Neural progenitor cell (in vitro differentiated cells): Measurements from ENCODE around the gene ZMYND8. TPM values are rescaled to one million over a fixed set of nuclear protein-coding genes. Genes with fewer than 3 reads are reported as not detected.

Experiments
- DNase-seq: peaks from one replicate; pipeline ENCODE4 v3.0.0-alpha.2; 2016; ENCODE audit warnings: low spot score
- H2AFZ ChIP-seq: fragments of 200-600 bp; sonication (generic); replicated peaks from 2 replicates; pipeline ENCODE4 v1.6.1; 2016; ENCODE audit warnings: antibody characterized with exemption
- H3F3A ChIP-seq: fragments of 200-600 bp; sonication (generic); 2 replicates; pipeline ENCODE4 v1.6.1; 2016; ENCODE audit warnings: antibody characterized with exemption, low read depth
- H3K27ac ChIP-seq: fragments of 200-600 bp; sonication (generic); 2 replicates; pipeline ENCODE4 v1.5.1; 2016; ENCODE audit warnings: mild to moderate bottlenecking
- H3K27me3 ChIP-seq: fragments of 200-600 bp; sonication (generic); 2 replicates; pipeline ENCODE4 v1.6.1; 2016; ENCODE audit warnings: mild to moderate bottlenecking, moderate library complexity
- H3K36me3 ChIP-seq: fragments of 200-600 bp; sonication (generic); 2 replicates; pipeline ENCODE4 v1.5.1; 2016
- H3K4me1 ChIP-seq: fragments of 200-600 bp; sonication (generic); 2 replicates; pipeline ENCODE4 v1.6.1; 2016; ENCODE audit warnings: mixed run types
- H3K4me2 ChIP-seq: fragments of 200-600 bp; sonication (generic); 2 replicates; pipeline ENCODE4 v1.6.1; 2016
- H3K4me3 ChIP-seq: fragments of 200-600 bp; sonication (generic); 2 replicates; pipeline ENCODE4 v1.5.1; 2016
- H3K79me2 ChIP-seq: fragments of 200-600 bp; sonication (generic); 2 replicates; pipeline ENCODE4 v1.6.1; 2016; ENCODE audit warnings: low read depth
- H3K9ac ChIP-seq: fragments of 200-600 bp; sonication (generic); 2 replicates; pipeline ENCODE4 v1.6.1; 2016
- H3K9me3 ChIP-seq: fragments of 200-600 bp; sonication (generic); 2 replicates; pipeline ENCODE4 v1.5.1; 2016; ENCODE audit warnings: low read depth
- H4K20me1 ChIP-seq: fragments of 200-600 bp; sonication (generic); 2 replicates; pipeline ENCODE4 v1.6.1; 2016; ENCODE audit warnings: low read depth
- H3K27ac Mint-ChIP-seq: 3 replicates; pipeline ENCODE4 v1.8.0; 2021; ENCODE audit warnings: mixed read lengths
- H3K27me3 Mint-ChIP-seq: 2 replicates; pipeline ENCODE4 v1.8.0; 2022; ENCODE audit warnings: low read depth, mild to moderate bottlenecking, inconsistent platforms, moderate library complexity, mixed read lengths; ENCODE audit not compliant: insufficient read depth
- H3K36me3 Mint-ChIP-seq: 3 replicates; pipeline ENCODE4 v1.8.0; 2021; ENCODE audit warnings: mixed read lengths
- H3K4me1 Mint-ChIP-seq: 3 replicates; pipeline ENCODE4 v1.8.0; 2021; ENCODE audit warnings: mixed read lengths
- H3K4me3 Mint-ChIP-seq: 3 replicates; pipeline ENCODE4 v1.8.0; 2021; ENCODE audit warnings: mild to moderate bottlenecking, moderate library complexity, mixed read lengths
- H3K9me3 Mint-ChIP-seq: 3 replicates; pipeline ENCODE4 v1.8.0; 2020; ENCODE audit warnings: mixed read lengths
- EZH2 ChIP-seq: fragments of 200-600 bp; sonication (generic); IDR thresholded peaks from 2 replicates; pipeline ENCODE4 v1.6.1; 2017; ENCODE audit warnings: antibody characterized with exemption, mild to moderate bottlenecking, moderate library complexity
- EZH2phosphoT487 ChIP-seq: fragments of 200-600 bp; sonication (generic); IDR thresholded peaks from 2 replicates; pipeline ENCODE4 v1.6.1; 2017; ENCODE audit warnings: antibody characterized with exemption
- total RNA-seq: library from RNA; depleted of rRNA; stranded (reverse); fragments of >200 nt; gene quantifications from 2 replicates; pipeline ENCODE4 v1.2.3, GENCODE V29; 2015; ENCODE audit warnings: low replicate concordance
- TF ChIP-seq, protein P1 (sequence below): fragments of 200-600 bp; sonication (generic); IDR thresholded peaks from 2 replicates; pipeline ENCODE4 v1.5.1; 2017; ENCODE audit warnings: antibody characterized with exemption, mild to moderate bottlenecking

The ZMYND8 gene
- total RNA-seq, 1 donor from 2014 or later: 59.4 TPM

DNA sequence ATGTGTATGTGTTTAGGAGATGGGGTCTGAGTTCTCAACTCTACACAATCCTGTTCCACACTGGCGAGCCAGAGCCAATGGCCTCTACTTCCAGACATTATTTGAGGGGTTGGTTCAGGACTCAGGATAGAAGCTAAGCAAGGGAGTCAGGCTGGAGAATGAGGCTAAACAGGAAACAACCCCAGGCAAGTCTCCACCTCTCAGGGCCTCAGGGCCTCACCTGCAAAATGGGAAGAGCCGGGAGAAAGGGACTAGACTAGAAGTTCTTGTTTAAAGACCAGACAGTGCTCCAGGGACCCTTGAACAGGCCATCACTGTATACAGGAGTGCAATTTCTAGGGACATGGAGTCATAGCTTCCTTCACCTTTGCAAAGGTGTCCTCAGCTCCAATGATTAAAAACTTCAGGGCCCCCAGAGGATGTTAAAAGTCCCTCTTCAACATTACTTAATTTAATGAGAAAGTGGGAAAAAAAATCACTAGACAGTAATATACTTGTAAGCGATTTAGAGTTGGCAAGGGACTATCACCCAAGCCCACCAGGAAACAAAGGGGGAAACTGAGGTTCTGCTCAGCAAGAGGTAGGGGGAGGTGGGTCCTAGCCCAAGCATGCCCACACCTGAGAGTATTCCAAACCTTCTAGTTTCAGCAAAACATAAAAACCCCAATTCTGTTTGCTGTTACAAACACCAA, 41.7 kb downstream of the ZMYND8 start:
- peak overlapping the region; percentile 41 for H3K27ac ChIP-seq
- peaks cover 100% of the 10 kb centered on the region for H3K79me2 ChIP-seq
- Mint-ChIP-seq H3K9me3 (no peaks in the 10 kb centered on the region), H3K4me3 (no peak overlapping the region), H3K27me3 (peaks cover 2% of the 10 kb centered on the region), H3K4me1 (peaks cover 79% of the 10 kb centered on the region), H3K36me3 (peaks cover 14% of the 10 kb centered on the region), H3K27ac (peak overlapping the region; percentile 42)
- no peak for DNase-seq
- no peak overlapping the region for H3K4me3 ChIP-seq
- no peaks in the 10 kb centered on the region for H3K27me3 ChIP-seq
- H3K4me2 ChIP-seq: peak overlapping the region; percentile 58
- no peak overlapping the region for H2AFZ ChIP-seq
- H3K9ac ChIP-seq: no peak overlapping the region
- no peaks in the 10 kb centered on the region for H3K36me3 ChIP-seq
- peaks cover 80% of the 10 kb centered on the region for H3K4me1 ChIP-seq
- H3K9me3 ChIP-seq: no peaks in the 10 kb centered on the region
- TF ChIP-seq, protein P1, sequence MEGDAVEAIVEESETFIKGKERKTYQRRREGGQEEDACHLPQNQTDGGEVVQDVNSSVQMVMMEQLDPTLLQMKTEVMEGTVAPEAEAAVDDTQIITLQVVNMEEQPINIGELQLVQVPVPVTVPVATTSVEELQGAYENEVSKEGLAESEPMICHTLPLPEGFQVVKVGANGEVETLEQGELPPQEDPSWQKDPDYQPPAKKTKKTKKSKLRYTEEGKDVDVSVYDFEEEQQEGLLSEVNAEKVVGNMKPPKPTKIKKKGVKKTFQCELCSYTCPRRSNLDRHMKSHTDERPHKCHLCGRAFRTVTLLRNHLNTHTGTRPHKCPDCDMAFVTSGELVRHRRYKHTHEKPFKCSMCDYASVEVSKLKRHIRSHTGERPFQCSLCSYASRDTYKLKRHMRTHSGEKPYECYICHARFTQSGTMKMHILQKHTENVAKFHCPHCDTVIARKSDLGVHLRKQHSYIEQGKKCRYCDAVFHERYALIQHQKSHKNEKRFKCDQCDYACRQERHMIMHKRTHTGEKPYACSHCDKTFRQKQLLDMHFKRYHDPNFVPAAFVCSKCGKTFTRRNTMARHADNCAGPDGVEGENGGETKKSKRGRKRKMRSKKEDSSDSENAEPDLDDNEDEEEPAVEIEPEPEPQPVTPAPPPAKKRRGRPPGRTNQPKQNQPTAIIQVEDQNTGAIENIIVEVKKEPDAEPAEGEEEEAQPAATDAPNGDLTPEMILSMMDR: no peak
- TF ChIP-seq EZH2 (no peak), EZH2phosphoT487 (no peak)
- peaks cover 85% of the 10 kb centered on the region for H3F3A ChIP-seq
- peaks cover 81% of the 10 kb centered on the region for H4K20me1 ChIP-seq

DNA sequence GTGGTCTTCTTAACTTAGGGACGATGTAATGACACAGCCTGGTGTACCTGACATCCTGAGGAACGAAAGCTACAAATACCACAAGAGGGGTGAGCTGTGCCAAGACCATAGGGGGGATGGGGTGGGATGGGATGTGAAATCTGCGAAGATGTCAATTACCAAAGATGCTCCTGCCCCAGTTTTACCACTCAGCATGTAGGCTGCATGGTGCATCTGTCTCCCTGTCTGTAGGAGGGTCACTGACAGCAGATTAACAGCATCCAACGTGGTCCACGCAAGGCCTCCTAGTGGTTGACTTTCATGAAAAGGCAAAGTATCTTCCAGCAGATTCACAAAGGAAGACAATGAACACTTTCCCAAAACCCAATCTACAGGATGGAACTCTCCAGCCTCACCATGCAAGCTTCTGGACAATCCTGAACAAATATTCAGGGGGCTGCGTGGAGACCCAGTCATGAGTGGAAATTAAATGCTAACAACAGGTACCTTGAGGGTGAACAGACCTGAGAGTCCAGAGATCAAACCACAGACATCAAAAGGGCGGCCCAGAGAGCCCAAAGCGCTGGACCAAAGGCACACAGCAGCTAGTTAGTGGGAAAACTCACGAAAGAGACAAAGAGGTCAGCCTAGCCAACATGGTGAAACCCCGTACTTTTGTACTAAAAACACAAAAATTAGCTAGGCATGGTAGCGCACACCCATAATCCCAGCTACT, 44.4 kb downstream of the ZMYND8 start:
- DNase-seq: no peak
- Histone ChIP-seq H3K27ac (peak overlapping the region; percentile 82), H3K27me3 (no peaks in the 10 kb centered on the region), H4K20me1 (peaks cover 62% of the 10 kb centered on the region), H3K4me2 (no peak overlapping the region), H3K79me2 (peaks cover 100% of the 10 kb centered on the region), H3K4me3 (no peak overlapping the region), H3K9me3 (no peaks in the 10 kb centered on the region), H3K36me3 (no peaks in the 10 kb centered on the region), H3K4me1 (peaks cover 57% of the 10 kb centered on the region), H3K9ac (no peak overlapping the region), H2AFZ (no peak overlapping the region), H3F3A (peaks cover 68% of the 10 kb centered on the region)
- H3K9me3 Mint-ChIP-seq: no peaks in the 10 kb centered on the region
- peaks cover 52% of the 10 kb centered on the region for H3K4me1 Mint-ChIP-seq
- peak overlapping the region; percentile 50 for H3K27ac Mint-ChIP-seq
- H3K4me3 Mint-ChIP-seq: no peak overlapping the region
- H3K27me3 Mint-ChIP-seq: no peaks in the 10 kb centered on the region
- TF ChIP-seq, protein P1: peak; percentile 20
- TF ChIP-seq EZH2 (no peak), EZH2phosphoT487 (no peak)
- H3K36me3 Mint-ChIP-seq: peaks cover 21% of the 10 kb centered on the region

GRCh38 chr20:47311211-47311610, 45.3 kb downstream of the ZMYND8 start:
- H3F3A ChIP-seq: peaks cover 68% of the 10 kb centered on the region
- Mint-ChIP-seq H3K27me3 (no peaks in the 10 kb centered on the region), H3K36me3 (peaks cover 24% of the 10 kb centered on the region), H3K4me1 (peaks cover 46% of the 10 kb centered on the region), H3K9me3 (no peaks in the 10 kb centered on the region), H3K4me3 (no peak overlapping the region), H3K27ac (no peak overlapping the region)
- H3K27ac ChIP-seq: peak overlapping the region; percentile 82
- no peak overlapping the region for H2AFZ ChIP-seq
- H3K4me3 ChIP-seq: no peak overlapping the region
- no peak overlapping the region for H3K9ac ChIP-seq
- H3K79me2 ChIP-seq: peaks cover 100% of the 10 kb centered on the region
- H3K36me3 ChIP-seq: no peaks in the 10 kb centered on the region
- H3K4me2 ChIP-seq: no peak overlapping the region
- peaks cover 53% of the 10 kb centered on the region for H3K4me1 ChIP-seq
- no peak for DNase-seq
- H3K27me3 ChIP-seq: no peaks in the 10 kb centered on the region
- no peak for TF ChIP-seq EZH2phosphoT487
- TF ChIP-seq, protein P1: no peak
- TF ChIP-seq EZH2: no peak
- H4K20me1 ChIP-seq: peaks cover 52% of the 10 kb centered on the region
- H3K9me3 ChIP-seq: no peaks in the 10 kb centered on the region
